PFSK-1 (cell line): ENCODE measurements around the gene BASP1.

ENCODE experiments used
- FOXP2 ChIP-seq: optimal IDR thresholded peaks from 2 replicates; pipeline ENCODE3; 2011; ENCODE audit warnings: borderline replicate concordance, control low read depth, inconsistent platforms; ENCODE audit not compliant: insufficient read depth; ENCODE audit errors: extremely low read length, extremely low read depth
- POLR2AphosphoS5 ChIP-seq: IDR thresholded peaks from 2 replicates; pipeline ENCODE4 v1.6.1; 2012; ENCODE audit warnings: low read depth, mild to moderate bottlenecking, control low read depth, low read length, moderate library complexity
- SIN3A ChIP-seq: IDR thresholded peaks from 2 replicates; pipeline ENCODE4 v1.6.1; 2012; ENCODE audit warnings: mild to moderate bottlenecking, low read length, moderate library complexity, borderline replicate concordance; ENCODE audit not compliant: insufficient read depth
- TAF1 ChIP-seq: IDR thresholded peaks from 2 replicates; pipeline ENCODE4 v1.6.1; 2012; ENCODE audit warnings: low read length, control low read depth, borderline replicate concordance; ENCODE audit not compliant: insufficient read depth
- TF ChIP-seq, protein P1 (sequence below), 2 experiments: IDR thresholded peaks; 2 replicates each; pipeline versions ENCODE4 v1.6.1 to v1.8.0; 2011 to 2012; ENCODE audit warnings: low read depth in 2 of 2, low read length in 2 of 2, control low read depth in 1 of 2, inconsistent platforms in 1 of 2, mild to moderate bottlenecking in 1 of 2, moderate library complexity in 1 of 2; ENCODE audit not compliant: insufficient read depth in 1 of 2

BASP1 gene

GRCh38 chr5:17221843-17222636, 4.6 kb downstream of the BASP1 start:
- TF ChIP-seq TAF1, result no peak

- TF ChIP-seq, protein P1, sequence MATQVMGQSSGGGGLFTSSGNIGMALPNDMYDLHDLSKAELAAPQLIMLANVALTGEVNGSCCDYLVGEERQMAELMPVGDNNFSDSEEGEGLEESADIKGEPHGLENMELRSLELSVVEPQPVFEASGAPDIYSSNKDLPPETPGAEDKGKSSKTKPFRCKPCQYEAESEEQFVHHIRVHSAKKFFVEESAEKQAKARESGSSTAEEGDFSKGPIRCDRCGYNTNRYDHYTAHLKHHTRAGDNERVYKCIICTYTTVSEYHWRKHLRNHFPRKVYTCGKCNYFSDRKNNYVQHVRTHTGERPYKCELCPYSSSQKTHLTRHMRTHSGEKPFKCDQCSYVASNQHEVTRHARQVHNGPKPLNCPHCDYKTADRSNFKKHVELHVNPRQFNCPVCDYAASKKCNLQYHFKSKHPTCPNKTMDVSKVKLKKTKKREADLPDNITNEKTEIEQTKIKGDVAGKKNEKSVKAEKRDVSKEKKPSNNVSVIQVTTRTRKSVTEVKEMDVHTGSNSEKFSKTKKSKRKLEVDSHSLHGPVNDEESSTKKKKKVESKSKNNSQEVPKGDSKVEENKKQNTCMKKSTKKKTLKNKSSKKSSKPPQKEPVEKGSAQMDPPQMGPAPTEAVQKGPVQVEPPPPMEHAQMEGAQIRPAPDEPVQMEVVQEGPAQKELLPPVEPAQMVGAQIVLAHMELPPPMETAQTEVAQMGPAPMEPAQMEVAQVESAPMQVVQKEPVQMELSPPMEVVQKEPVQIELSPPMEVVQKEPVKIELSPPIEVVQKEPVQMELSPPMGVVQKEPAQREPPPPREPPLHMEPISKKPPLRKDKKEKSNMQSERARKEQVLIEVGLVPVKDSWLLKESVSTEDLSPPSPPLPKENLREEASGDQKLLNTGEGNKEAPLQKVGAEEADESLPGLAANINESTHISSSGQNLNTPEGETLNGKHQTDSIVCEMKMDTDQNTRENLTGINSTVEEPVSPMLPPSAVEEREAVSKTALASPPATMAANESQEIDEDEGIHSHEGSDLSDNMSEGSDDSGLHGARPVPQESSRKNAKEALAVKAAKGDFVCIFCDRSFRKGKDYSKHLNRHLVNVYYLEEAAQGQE (IDR thresholded peaks at IDR 0.05; ENCODE audit: insufficient read depth in 1 of 2, low read depth in 2 of 2, low read length in 2 of 2), result no peak
- TF ChIP-seq TAF1 (no peak), SIN3A (no peak), FOXP2 (no peak)
These were observed 5.2 kb downstream of the BASP1 start for GRCh38 chr5:17222664-17223063.

DNA sequence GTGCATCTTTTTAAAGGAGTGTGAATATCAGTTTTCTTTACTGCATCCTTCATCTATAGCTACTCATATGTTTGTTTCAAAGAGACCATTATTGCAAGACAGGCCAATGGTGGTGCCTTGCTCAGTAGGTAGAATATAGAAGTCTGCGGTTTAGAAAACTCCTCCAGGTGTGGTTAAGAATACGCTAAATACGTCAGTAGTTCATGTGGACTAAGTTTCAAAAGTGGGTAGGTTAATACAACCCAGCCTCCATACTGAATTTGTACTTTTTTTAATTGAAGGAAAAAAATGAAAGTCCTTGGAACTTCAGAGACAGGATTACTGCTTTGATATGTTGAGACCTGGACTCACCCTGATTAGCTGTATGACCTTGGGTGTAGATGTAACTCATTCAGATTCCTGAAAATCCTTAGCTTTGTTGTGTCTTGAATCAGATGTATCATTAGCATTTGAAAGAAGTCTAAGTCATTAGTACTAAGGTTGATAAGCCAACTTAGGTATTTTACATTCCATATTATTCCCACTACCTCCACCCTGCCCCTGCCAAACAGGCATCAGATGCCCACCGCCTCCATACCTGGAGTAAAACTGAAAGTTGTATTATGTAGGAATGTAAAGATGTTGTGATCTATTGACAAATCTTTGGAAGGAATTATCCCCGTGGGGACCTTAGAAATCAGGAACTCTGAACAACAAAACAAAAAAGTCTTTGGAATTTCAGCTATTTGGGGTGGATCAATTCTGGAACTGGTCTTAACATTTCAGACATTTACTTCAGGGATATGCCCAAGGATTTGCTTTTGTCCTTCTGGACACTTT, 6.1 kb downstream of the BASP1 start:
- TF ChIP-seq, protein P1 (IDR thresholded peaks at IDR 0.05; ENCODE audit: insufficient read depth in 1 of 2, low read depth in 2 of 2, low read length in 2 of 2), result no peak
- no peak for TF ChIP-seq POLR2AphosphoS5
- TF ChIP-seq FOXP2, result no peak
- no peak for TF ChIP-seq TAF1
- TF ChIP-seq SIN3A, result no peak

DNA sequence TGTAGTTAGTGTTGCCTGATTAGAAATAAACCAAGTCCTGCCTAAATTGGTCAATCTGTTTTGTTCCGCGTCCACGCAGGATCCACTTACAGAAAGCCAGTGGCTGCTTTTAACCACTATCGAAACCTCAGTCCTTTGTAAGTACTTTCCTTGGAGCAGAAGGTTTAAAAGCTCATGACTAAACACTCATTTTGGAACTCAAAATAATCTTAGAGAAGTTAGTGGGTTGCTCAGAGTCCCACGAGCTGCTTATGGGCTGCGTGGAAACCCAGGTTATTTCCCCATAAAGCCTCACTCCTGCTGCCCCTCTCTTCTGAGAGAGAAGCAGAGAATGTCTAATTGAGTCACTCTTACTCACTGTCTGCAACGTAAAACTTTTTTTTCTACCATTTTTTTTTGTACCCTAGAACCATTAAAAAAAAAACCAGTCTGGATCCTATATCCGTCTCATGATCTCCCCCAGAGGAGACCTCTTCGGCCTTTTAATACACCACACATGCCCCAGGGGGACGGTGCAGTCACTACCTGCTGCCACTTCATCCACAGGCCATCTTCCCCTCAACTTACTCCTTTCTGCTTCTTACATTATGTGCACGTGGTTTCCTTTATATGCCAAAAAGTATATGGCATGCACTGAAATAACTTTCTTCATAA, 7.6 kb downstream of the BASP1 start:
- TF ChIP-seq FOXP2 (no peak), SIN3A (no peak), POLR2AphosphoS5 (no peak), TAF1 (no peak)
- TF ChIP-seq, protein P1 (IDR thresholded peaks at IDR 0.05; ENCODE audit: insufficient read depth in 1 of 2, low read depth in 2 of 2, low read length in 2 of 2), result no peak

DNA sequence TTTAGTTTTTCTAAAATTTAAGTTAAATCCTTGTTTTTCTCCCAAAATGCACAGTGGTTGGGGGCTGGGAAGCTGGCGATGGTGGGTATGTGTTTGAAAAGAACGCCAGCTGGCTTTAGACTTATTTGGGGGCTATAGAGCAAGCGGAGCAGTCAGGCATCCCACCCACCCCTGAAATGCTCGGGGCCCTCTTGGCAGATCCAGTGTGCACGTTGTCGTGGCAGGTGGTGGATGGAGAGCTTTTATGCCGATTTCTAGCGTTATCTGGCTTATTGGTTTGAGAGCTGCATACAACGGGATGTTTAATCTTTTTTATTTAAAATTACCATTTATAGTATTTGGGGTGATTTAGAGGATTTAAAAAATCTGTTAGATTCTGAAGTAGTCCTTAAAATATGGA, 8.1 kb downstream of the BASP1 start:
- TF ChIP-seq POLR2AphosphoS5 (no peak), TAF1 (no peak), SIN3A (no peak), FOXP2 (no peak)
- TF ChIP-seq, protein P1 (IDR thresholded peaks at IDR 0.05; ENCODE audit: insufficient read depth in 1 of 2, low read depth in 2 of 2, low read length in 2 of 2), result no peak
